RWPE2 (cell line): ENCODE measurements around the gene CIDEA.

Experiments
- ATAC-seq: fragments of 200-7000 bp; cut with Tn5 transposase; 3 replicates; pipeline ENCODE4 v1.9.1; 2021; ENCODE audit warnings: low read depth
- DNase-seq: peaks from one replicate; pipeline ENCODE4 v3.0.0-alpha.2; 2020; ENCODE audit warnings: low spot score
- H3K27ac ChIP-seq: fragments of 450-650 bp; 2 replicates; pipeline ENCODE4 v1.5.1; 2017; ENCODE audit warnings: mild to moderate bottlenecking; ENCODE audit not compliant: poor library complexity, severe bottlenecking
- H3K27me3 ChIP-seq: fragments of 250-450 bp; sonication (Bioruptor Pico); 2 replicates; pipeline ENCODE4 v1.5.1; 2021; ENCODE audit warnings: mild to moderate bottlenecking, moderate library complexity; ENCODE audit not compliant: insufficient read depth, poor library complexity, severe bottlenecking
- H3K36me3 ChIP-seq: fragments of 250-450 bp; sonication (Bioruptor Pico); 2 replicates; pipeline ENCODE4 v1.5.1; 2020; ENCODE audit warnings: low read depth, mild to moderate bottlenecking, moderate library complexity
- H3K4me1 ChIP-seq: fragments of 250-450 bp; sonication (Bioruptor Pico); 2 replicates; pipeline ENCODE4 v1.5.1; 2021; ENCODE audit warnings: mild to moderate bottlenecking, moderate library complexity; ENCODE audit not compliant: insufficient read depth, poor library complexity, severe bottlenecking
- H3K4me3 ChIP-seq: fragments of 250-450 bp; sonication (Bioruptor Pico); 2 replicates; pipeline ENCODE4 v1.5.1; 2021; ENCODE audit warnings: mild to moderate bottlenecking, moderate library complexity; ENCODE audit not compliant: severe bottlenecking
- H3K9me3 ChIP-seq: fragments of 250-450 bp; sonication (Bioruptor Pico); 2 replicates; pipeline ENCODE4 v1.5.1; 2021; ENCODE audit warnings: mild to moderate bottlenecking, moderate library complexity; ENCODE audit not compliant: severe bottlenecking
- TF ChIP-seq, protein P1 (sequence below): fragments of 450-650 bp; IDR thresholded peaks from one replicate; pipeline ENCODE4 v1.5.1; 2017; ENCODE audit warnings: mild to moderate bottlenecking, moderate library complexity; ENCODE audit not compliant: poor library complexity, severe bottlenecking

Gene CIDEA

DNA sequence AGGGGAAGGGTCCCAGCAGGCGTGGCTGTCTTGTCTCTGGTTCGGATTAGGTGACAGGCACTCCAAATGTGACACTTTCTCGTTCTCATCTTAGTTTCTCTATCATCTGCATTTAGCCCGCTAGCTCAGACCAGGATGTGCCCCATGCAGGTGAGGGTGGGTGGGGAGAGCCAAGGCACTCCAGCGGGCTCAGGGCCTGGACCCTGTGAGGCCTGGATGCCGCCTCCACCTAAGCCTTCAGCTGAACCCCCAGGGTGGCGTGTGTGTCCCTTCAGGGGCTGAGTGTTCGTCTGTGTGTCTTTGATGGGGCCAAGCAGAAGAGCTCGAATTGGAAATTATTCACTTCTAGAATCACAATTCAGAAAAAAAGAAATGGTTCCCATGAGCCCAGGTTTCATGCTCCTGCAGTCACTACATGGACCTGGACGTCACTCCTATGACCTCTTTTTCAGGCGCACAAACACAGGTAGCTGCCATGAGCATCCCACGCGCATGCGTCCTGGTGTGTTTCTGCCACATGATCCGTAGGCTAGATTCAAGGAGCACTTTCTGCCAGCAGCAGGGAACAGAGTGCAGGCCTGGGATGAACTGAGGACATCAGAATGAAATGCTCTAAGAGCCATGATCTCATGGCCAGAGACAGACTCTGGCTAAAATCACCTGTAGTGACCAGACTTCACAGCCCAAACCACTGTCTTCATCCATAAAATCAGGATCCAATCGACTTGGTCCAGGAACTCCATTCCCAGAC, 25.8 kb downstream of the CIDEA start:
- no peaks in the 10 kb centered on the region for H3K36me3 ChIP-seq
- H3K27ac ChIP-seq = peak overlapping the region; percentile 86
- H3K9me3 ChIP-seq = no peaks in the 10 kb centered on the region
- no peak overlapping the region for H3K4me3 ChIP-seq
- TF ChIP-seq, protein P1, sequence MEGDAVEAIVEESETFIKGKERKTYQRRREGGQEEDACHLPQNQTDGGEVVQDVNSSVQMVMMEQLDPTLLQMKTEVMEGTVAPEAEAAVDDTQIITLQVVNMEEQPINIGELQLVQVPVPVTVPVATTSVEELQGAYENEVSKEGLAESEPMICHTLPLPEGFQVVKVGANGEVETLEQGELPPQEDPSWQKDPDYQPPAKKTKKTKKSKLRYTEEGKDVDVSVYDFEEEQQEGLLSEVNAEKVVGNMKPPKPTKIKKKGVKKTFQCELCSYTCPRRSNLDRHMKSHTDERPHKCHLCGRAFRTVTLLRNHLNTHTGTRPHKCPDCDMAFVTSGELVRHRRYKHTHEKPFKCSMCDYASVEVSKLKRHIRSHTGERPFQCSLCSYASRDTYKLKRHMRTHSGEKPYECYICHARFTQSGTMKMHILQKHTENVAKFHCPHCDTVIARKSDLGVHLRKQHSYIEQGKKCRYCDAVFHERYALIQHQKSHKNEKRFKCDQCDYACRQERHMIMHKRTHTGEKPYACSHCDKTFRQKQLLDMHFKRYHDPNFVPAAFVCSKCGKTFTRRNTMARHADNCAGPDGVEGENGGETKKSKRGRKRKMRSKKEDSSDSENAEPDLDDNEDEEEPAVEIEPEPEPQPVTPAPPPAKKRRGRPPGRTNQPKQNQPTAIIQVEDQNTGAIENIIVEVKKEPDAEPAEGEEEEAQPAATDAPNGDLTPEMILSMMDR = no peak
- ATAC-seq (no peak), DNase-seq (no peak)
- peaks cover 37% of the 10 kb centered on the region for H3K4me1 ChIP-seq
- no peaks in the 10 kb centered on the region for H3K27me3 ChIP-seq

DNA sequence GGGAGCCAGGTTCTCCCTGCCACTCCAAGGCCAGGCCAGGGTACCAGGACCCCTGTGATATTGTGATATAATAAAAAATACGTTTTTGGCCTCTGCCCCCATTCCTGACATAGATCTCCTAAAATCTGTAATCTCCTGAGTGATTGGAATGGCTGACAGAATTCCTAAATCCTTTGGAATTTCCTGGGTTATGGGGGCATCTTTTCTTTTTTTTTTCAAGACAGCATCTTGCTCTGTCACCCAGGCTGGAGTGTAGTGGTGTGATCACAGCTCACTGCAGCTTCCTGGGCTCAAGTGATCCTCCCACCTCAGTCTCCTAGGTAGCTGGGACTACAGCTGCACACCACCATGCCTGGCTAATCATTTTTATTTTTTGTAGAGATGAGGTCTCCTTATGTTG, 27.7 kb downstream of the CIDEA start:
- Histone ChIP-seq H3K27ac (peak overlapping the region; percentile 86), H3K9me3 (no peaks in the 10 kb centered on the region), H3K27me3 (no peaks in the 10 kb centered on the region), H3K4me3 (no peak overlapping the region), H3K36me3 (no peaks in the 10 kb centered on the region), H3K4me1 (peaks cover 37% of the 10 kb centered on the region)
- ATAC-seq (no peak), DNase-seq (no peak)
- TF ChIP-seq, protein P1 = no peak

DNA sequence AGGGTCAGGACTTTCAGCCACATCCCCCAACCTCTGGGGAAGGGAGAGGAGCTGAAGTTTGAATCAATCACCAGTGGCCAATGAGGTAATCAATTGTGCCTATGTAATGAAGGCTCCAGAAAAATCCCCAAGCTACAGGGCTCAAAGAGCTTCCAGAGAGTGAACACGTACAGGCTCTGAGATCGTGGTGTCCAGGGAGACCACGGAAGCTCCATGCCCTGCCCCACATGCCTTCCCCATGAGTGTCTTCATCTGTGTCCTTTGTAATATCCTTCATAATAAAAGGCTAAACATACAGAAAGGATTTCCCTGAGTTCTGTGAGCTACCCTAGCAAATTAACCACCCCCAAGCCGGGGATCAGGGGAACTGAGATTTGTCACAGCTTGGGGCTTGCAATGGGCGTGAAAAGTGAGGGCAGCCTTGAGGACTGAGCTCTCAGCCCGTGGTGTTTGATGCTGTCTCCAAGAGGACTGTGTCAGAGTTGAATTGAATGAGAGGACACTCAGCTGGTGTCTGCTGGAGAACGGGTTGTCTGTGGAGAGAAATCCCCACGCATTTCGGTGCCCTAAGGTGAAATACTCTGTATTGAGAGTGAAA, 28.4 kb downstream of the CIDEA start:
- Histone ChIP-seq H3K9me3 (no peaks in the 10 kb centered on the region), H3K27ac (peak overlapping the region; percentile 86), H3K36me3 (no peaks in the 10 kb centered on the region), H3K4me3 (no peak overlapping the region), H3K4me1 (peaks cover 41% of the 10 kb centered on the region), H3K27me3 (no peaks in the 10 kb centered on the region)
- ATAC-seq = peak; percentile 74
- TF ChIP-seq, protein P1 = no peak
- peak; percentile 86 for DNase-seq

DNA sequence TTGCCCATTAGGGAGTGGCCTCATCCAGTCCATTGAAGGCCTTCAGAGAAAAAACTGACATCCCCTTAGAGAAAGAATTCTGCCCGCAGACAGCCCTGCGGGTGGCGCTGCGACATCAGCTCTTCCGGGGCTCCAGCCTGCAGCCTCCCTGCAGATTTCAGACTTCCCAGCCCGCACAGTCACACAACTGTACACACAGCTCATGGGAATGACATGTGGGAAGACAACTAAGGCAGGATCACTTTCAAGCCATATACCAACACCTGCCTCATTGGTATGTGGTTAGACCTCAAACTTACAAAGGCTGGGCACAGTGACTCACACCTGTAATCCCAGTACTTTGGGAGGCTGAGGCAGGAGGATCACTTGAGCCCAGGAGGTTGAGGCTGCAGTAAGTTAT, 29.1 kb downstream of the CIDEA start:
- Histone ChIP-seq H3K36me3 (no peaks in the 10 kb centered on the region), H3K27me3 (no peaks in the 10 kb centered on the region), H3K9me3 (no peaks in the 10 kb centered on the region), H3K4me1 (peaks cover 40% of the 10 kb centered on the region), H3K4me3 (no peak overlapping the region), H3K27ac (peak overlapping the region; percentile 86)
- DNase-seq (no peak), ATAC-seq (no peak)
- TF ChIP-seq, protein P1 = no peak

DNA sequence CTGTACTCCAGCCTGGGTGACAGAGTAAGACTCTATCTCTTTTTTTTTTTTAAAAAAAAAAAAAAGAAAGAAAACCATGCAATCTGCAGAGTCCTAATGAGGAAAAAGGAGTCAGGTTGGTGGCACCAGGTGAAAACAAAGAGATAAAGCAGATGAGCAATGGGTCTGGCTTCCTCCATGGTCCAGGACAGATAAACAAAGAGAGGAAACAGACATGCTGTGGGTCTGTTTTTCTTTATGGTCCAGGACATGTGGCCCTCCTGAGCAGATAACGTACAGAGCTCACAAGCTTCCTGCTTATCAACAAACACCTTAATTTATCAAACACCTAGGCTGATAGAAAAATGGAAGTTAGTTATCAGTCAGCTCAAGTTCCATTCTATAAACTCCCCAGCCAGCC, 29.5 kb downstream of the CIDEA start:
- ATAC-seq = no peak
- no peaks in the 10 kb centered on the region for H3K9me3 ChIP-seq

More for the DNA sequence above, 29.5 kb downstream of the CIDEA start:
- TF ChIP-seq, protein P1 = no peak
- peak overlapping the region; percentile 86 for H3K27ac ChIP-seq
- peaks cover 40% of the 10 kb centered on the region for H3K4me1 ChIP-seq
- no peak overlapping the region for H3K4me3 ChIP-seq
- no peak for DNase-seq
- no peaks in the 10 kb centered on the region for H3K27me3 ChIP-seq
- no peaks in the 10 kb centered on the region for H3K36me3 ChIP-seq
